Stimulated activated naive CD8-positive, alpha-beta T cell treated with anti-CD3 and anti-CD28 coated beads, Interleukin-15, Interleukin-2, amounts not matched to agents 100 ng/mL and 50 ng/mL, for 24 hours (primary cell): ENCODE measurements around the gene TBX19.

Source experiments
- H3K27ac Mint-ChIP-seq: one replicate; pipeline ENCODE4 v1.8.0; 2021; ENCODE audit warnings: mild to moderate bottlenecking, mixed read lengths
- H3K27me3 Mint-ChIP-seq: one replicate; pipeline ENCODE4 v1.8.0; 2021; ENCODE audit warnings: mixed read lengths
- H3K36me3 Mint-ChIP-seq: one replicate; pipeline ENCODE4 v1.8.0; 2021; ENCODE audit warnings: low read depth, mixed read lengths
- H3K4me1 Mint-ChIP-seq: one replicate; pipeline ENCODE4 v1.8.0; 2021; ENCODE audit warnings: low read depth, mixed read lengths
- H3K4me3 Mint-ChIP-seq: one replicate; pipeline ENCODE4 v1.8.0; 2021; ENCODE audit warnings: mild to moderate bottlenecking, mixed read lengths
- H3K9me3 Mint-ChIP-seq: one replicate; pipeline ENCODE4 v1.8.0; 2021; ENCODE audit warnings: mixed read lengths

The TBX19 gene

DNA sequence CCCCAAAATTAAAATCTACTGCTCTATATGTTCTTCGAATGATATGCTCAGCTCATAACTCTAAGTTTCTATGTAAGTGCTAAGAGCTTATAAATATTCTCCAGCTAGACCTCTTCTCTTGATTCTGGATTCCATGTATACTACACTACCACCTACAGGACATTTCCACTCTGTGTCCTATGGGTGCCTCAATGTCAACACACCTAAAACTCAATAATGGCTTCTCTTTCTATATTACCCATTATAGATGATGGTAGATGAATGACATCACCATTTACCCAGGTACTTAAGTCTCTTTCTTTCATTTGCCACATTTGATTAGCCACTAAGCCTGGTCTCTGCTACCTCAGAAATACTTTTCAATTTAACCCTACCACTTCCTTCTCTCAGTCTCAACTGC, 41.3 kb downstream of the TBX19 start:
- H3K4me3 Mint-ChIP-seq = no peak overlapping the region
- H3K27ac Mint-ChIP-seq = no peak overlapping the region
- peaks cover 4% of the 10 kb centered on the region for H3K4me1 Mint-ChIP-seq
- H3K9me3 Mint-ChIP-seq = peaks cover 3% of the 10 kb centered on the region
- H3K36me3 Mint-ChIP-seq = peaks cover 4% of the 10 kb centered on the region
- no peaks in the 10 kb centered on the region for H3K27me3 Mint-ChIP-seq

DNA sequence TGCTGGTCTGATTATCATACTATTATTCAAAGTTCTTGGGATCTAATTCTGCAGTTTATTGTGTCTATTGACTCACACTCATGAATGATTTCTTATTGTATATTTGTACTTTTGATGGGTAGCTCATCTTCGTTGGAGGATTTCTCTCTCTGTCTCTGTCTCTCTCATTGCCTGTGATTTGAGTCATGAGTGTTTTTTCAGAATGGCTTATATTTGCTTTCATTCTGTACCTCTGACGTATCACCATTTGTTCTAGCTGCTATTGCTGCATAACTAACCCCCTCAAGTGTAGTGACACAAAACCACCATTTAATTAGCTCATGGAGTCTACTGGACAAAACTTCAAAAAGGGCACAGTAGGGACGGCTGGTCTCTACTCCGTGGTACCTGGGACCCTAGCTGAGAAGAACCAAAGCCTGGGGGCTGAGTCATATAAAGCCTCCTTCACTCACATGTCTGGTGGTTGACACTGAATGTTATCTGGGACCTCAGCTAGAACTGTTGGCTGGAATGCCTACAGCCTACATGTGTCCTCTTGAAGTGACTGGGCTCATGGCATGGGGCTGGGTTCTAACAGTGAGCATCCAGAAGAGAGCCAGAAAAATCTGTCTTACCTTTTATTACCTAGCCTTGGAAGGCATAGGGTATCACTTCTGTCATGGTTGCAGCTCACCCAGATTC, 44.2 kb downstream of the TBX19 start:
- no peak overlapping the region for H3K4me3 Mint-ChIP-seq
- H3K36me3 Mint-ChIP-seq = peaks cover 4% of the 10 kb centered on the region
- H3K27me3 Mint-ChIP-seq = no peaks in the 10 kb centered on the region
- peaks cover 4% of the 10 kb centered on the region for H3K4me1 Mint-ChIP-seq
- H3K27ac Mint-ChIP-seq = no peak overlapping the region
- peaks cover 3% of the 10 kb centered on the region for H3K9me3 Mint-ChIP-seq

DNA sequence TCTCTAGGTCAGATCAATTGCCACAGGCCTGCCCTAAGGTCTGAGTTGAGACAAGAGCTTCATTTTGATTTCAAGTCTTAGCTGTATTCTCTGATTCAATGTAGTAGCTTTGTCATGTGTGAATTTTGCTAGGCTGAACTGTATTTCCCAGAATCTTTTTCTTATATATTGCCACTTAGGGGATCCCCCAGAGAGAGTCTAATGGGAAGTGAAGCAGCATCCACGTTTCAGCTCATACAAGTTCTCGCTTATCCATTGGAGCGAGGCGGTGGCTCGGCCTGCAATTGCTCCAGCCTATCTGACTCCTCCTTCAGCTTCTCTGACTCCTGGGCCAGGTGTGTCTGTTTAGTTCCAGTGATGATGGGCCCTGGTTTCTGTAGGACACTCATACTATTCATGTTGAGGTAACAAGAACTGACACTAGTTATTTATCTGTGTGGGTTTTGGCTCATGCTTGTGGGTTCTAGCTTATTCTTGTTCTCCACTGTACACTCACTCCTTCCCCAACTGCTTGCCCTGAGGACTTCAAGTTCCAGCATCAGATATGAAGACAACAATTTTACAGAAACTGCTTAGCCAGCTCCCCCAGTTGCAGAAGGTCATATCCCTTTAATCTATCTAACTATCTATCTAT, 48.2 kb downstream of the TBX19 start:
- Mint-ChIP-seq H3K27ac (no peak overlapping the region), H3K36me3 (peaks cover 4% of the 10 kb centered on the region), H3K4me1 (no peaks in the 10 kb centered on the region), H3K4me3 (no peak overlapping the region), H3K9me3 (peaks cover 3% of the 10 kb centered on the region), H3K27me3 (no peaks in the 10 kb centered on the region)

DNA sequence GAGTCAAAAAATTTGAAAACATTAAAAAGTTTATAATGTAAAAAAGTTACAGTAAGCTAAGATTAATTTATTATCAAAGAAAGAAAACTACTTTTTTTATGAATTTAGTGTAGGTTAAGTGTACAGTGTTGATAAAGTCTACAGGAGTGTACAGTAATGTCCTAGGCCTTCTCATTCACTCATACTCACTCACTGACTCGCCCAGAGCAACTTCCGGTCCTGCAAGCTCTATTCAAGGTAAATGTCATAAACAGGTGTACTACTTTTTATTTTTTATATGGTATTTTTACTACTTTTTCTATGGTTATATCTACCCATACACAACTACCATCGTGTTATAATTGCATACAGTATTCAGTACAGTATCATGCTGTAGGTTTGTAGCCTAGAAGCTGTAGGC, 49.6 kb downstream of the TBX19 start:
- Mint-ChIP-seq H3K27ac (no peak overlapping the region), H3K4me1 (no peaks in the 10 kb centered on the region), H3K27me3 (no peaks in the 10 kb centered on the region), H3K4me3 (no peak overlapping the region), H3K36me3 (no peaks in the 10 kb centered on the region), H3K9me3 (no peaks in the 10 kb centered on the region)

DNA sequence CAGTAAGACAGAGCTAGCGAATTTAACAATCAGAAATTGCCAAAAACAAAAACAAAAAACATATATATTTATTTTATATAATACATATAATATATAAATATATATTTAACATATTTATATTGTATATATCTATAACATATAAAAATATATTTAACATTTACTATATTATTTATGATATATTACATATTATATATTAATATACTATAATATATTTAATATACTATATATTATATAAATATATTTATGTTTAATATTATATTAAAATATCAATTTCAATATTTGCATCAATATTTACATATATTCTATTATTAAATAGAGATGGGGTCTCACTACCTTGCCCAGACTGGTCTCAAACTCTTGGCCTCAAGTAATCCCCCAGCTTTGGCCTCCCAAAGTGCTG, 50.9 kb downstream of the TBX19 start:
- no peak overlapping the region for H3K27ac Mint-ChIP-seq
- H3K27me3 Mint-ChIP-seq = no peaks in the 10 kb centered on the region
- no peaks in the 10 kb centered on the region for H3K9me3 Mint-ChIP-seq
- H3K36me3 Mint-ChIP-seq = no peaks in the 10 kb centered on the region
- H3K4me1 Mint-ChIP-seq = peaks cover 4% of the 10 kb centered on the region
- no peak overlapping the region for H3K4me3 Mint-ChIP-seq

DNA sequence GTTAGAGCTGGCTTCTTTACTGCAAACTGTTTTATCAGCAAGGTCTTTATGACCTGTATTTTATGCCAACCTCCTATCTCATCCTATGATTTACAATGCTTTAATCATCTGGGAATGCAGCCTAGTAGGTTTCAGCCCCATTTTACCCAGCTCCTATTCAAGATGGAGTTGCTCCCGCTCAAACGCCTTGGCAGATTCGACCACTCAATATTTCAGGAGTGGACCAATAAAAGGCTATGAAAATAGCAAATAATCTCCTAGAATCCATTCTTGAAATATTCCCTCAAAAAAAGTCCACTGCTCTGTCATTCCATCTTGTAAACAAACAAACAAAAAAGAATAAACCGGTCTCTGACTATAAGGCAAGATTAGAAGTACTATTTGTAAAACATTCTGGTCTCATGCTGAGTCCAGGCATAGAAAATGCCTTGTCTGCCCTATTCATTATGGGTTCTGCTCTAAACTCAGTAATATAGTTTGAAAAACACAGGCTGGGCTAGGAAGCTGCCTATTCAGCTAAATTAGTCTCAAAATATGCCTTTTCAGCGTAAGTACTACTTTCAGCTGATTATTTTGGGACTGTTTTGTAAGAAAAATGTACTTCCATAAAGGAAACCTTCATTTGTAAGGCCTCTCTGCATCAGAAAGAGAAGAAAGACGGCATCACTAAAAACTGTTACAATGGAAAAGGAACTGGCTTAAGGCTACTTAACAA, 53.0 kb downstream of the TBX19 start:
- no peaks in the 10 kb centered on the region for H3K9me3 Mint-ChIP-seq
- H3K4me1 Mint-ChIP-seq = peaks cover 4% of the 10 kb centered on the region
- H3K27ac Mint-ChIP-seq = no peak overlapping the region
- H3K36me3 Mint-ChIP-seq = no peaks in the 10 kb centered on the region
- no peaks in the 10 kb centered on the region for H3K27me3 Mint-ChIP-seq
- H3K4me3 Mint-ChIP-seq = no peak overlapping the region

DNA sequence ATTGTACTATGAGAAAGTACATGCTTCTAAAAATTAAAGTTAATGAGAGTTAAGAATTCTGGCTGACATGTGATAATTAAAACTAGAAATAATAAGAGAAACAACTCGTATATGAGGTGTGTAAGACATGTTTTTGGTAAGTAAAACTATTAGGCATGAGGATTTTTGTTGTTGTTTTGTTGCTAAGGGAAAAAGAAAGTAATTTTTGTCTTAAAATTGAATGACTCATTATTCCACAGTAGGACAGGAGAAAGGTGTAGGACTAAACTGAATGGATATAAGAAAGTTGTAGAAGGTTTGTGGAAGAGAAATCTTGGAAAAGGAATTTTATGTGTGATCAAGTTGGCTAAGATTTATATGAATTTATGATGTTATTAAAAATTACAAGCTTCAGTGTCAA, 54.8 kb downstream of the TBX19 start:
- Mint-ChIP-seq H3K27ac (no peak overlapping the region), H3K4me1 (peaks cover 8% of the 10 kb centered on the region), H3K4me3 (no peak overlapping the region), H3K27me3 (no peaks in the 10 kb centered on the region), H3K9me3 (no peaks in the 10 kb centered on the region), H3K36me3 (no peaks in the 10 kb centered on the region)

DNA sequence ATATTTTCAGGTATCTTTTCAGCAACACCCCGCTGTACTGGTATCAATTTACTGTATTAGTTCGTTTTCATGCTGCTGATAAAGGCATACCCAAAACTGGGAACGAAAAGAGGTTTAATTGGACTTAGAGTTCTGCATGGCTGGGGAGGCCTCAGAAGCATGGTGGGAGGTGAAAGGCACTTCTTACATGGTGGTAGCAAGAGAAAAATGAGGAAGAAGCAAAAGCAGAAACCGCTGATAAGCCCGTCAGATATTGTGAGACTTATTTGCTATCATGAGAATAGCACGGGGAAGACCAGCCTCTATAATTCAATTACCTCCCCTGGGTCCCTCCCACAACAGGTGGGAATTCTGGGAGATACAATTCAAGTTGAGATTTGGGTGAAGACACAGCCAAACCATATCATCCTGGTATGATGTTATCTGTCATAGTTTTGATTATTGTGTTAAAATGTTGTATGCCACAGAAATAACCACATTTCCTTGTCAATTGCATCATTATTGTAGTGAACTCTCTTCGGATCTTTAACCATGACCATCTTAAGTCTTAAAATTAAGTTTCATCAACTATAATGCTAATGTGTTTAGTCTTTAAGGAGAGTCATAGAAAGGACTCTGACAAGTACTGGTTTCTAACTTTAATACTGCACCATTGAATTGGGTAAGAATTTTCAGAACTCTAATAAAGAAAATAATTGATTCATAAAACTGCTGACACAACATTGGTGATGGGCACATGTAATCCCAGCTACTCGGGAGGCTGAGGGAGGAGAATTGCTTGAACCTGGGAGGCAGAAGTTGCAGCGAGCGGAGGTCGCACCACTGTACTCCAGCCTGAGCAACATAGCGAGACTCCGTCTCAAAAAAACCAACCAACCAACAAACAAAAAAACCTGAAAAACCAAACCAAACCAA, 58.2 kb downstream of the TBX19 start:
- H3K9me3 Mint-ChIP-seq = no peaks in the 10 kb centered on the region
- no peak overlapping the region for H3K4me3 Mint-ChIP-seq
- H3K36me3 Mint-ChIP-seq = no peaks in the 10 kb centered on the region
- no peaks in the 10 kb centered on the region for H3K27me3 Mint-ChIP-seq
- peaks cover 34% of the 10 kb centered on the region for H3K4me1 Mint-ChIP-seq
- H3K27ac Mint-ChIP-seq = no peak overlapping the region

DNA sequence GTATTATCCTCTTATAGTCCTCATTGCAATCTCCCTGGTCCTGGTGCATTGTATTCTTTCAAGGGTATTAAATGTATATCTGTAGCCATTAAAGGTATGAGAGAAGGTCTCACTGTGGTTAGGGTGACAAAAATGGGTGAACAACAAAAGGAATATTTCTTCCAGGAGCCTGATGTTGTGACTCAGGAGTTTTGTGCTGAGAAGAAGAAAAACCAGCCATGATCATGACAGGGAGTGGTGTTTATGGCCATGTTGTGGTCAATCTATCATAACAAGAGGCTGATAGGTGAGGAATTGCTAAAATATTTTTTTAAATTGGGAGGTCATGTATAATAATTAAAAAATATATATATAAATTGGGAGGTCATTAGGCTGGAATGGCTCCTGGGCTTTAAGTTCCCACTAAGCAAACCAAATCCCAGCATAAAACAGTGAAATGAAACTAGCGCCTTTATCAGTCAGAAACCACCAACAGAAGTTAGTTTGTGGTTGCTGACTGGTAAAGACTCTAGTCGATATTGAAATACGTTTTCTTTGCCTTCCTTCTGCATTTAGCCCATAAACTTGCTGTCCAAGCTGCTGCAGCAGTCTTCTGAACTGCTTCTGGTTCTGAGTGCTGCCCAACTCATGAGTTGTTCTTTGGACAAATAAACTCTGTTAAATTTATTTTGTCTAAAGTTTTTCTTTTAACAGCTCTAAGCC, 60.3 kb downstream of the TBX19 start:
- Mint-ChIP-seq H3K4me1 (peaks cover 29% of the 10 kb centered on the region), H3K27me3 (no peaks in the 10 kb centered on the region), H3K36me3 (no peaks in the 10 kb centered on the region), H3K9me3 (no peaks in the 10 kb centered on the region), H3K27ac (peak overlapping the region; percentile 10), H3K4me3 (no peak overlapping the region)

DNA sequence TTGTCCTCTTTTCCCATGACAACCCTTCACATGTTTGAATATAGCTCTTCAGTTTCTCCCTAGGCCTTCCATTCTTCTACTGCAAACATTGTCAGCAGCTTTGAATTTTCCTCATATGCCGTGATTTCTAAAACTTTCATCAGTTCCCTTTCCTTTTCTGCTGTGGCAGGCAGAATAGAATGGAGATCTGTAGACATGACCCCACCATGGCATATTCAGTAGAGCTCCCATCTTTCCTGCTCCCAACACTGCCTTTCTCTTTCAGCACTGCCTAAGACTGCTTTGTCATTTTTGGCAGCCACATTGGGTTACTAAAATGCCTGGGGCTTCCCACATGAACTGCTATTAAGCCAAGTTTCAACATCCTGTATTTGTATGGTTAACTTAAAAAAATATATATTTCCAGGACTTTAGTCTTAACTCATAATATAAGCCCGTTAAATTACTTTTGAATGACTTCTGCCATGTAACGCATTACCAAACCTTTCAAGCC, 60.9 kb downstream of the TBX19 start:
- Mint-ChIP-seq H3K9me3 (no peaks in the 10 kb centered on the region), H3K27ac (no peak overlapping the region), H3K4me1 (peaks cover 29% of the 10 kb centered on the region), H3K4me3 (no peak overlapping the region), H3K36me3 (no peaks in the 10 kb centered on the region), H3K27me3 (no peaks in the 10 kb centered on the region)

DNA sequence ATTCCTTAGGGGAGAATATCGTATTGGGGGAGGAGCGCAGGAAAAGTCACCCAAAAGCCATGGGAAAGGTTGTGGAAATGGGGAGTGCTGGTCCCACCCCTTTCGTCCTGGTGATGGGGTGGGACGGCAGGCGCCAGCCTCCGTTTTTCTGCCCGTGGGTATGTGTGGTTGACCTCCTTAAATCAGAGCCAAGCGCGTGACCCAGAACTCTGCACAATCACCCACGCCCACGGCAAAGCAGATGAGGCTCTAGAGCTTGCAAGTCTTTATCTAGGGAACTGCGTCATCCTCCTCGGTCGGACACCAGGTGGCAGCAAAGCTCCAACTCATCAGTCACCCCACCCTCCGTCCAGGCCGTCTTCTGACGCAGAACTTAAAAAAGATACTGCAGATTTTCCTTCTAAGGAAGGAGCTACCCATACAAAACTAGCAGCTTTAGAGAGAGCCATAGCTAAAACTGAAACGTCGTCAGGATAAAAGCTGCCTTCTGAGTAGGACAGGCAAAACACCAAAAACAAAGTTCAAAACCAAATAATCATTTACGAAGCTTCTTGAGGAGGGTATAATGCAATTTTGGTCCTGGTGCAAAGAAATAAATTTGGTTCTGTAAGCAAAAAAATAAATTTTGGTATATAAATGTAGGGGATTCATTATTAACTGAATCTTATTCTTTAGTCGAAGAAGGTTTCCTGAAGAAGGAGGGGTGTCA, 62.0 kb downstream of the TBX19 start:
- Mint-ChIP-seq H3K27ac (no peak overlapping the region), H3K4me1 (peaks cover 31% of the 10 kb centered on the region), H3K27me3 (no peaks in the 10 kb centered on the region), H3K9me3 (no peaks in the 10 kb centered on the region), H3K4me3 (no peak overlapping the region), H3K36me3 (no peaks in the 10 kb centered on the region)

DNA sequence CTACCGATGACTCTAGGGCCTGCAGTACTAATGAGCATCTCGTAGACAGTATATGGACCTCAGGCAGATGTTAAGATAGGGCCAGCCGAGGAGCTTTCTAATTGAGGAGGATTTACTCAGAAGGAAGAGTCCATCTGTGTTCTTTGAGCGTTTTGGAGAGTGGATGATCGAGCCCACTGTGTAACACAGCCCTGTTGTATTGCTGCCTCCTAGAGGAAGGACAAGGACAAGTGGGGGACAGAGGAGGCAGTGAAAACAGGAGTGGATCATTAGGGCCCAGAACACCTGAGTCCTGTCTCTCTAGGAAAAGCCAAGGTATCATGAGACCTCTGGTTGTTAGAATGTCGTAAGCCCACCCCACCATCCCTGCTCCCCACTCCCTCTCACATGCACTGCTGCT, 62.9 kb downstream of the TBX19 start:
- Mint-ChIP-seq H3K4me1 (peaks cover 40% of the 10 kb centered on the region), H3K4me3 (no peak overlapping the region), H3K9me3 (no peaks in the 10 kb centered on the region), H3K27ac (no peak overlapping the region), H3K27me3 (no peaks in the 10 kb centered on the region), H3K36me3 (no peaks in the 10 kb centered on the region)

DNA sequence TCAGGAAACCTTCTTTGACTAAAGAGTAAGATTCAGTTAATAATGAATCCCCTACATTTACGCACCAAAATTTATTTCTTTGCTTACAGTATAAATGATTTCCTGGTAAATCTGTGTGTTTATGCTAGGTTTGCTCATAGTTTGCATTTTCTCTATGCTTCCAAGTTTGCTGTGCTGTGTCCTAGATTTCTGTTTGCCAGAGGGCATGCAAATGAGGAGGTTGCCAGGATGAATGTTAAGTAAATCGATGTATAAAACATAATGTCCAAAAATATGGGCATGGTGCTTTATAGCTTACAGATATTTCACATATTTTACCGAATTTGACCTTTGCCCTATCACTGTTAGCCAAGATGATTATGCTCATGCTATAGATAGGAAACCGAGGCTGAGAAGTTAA, 63.8 kb downstream of the TBX19 start:
- H3K4me1 Mint-ChIP-seq = peaks cover 40% of the 10 kb centered on the region
- no peaks in the 10 kb centered on the region for H3K9me3 Mint-ChIP-seq
- H3K27ac Mint-ChIP-seq = no peak overlapping the region
- no peak overlapping the region for H3K4me3 Mint-ChIP-seq
- no peaks in the 10 kb centered on the region for H3K36me3 Mint-ChIP-seq
- H3K27me3 Mint-ChIP-seq = no peaks in the 10 kb centered on the region

DNA sequence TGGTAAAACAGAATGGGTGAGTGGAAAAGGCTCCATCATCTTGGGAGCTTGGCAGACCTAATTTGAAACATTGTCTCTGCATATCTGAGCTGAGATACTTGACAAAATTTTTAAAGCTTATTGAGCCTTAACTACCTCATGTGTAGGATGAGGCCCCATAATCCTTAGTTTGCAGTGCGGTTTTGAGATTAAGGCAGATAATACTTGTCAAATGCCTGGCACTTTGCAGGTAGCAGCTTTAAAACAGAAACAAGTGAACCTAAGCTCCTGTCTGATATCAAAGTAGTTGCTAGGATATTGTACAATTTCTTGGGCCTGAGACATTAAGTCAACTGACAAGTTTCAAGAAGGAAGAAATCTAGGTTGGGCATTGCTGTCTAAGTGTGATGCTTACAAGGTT, 65.3 kb downstream of the TBX19 start:
- Mint-ChIP-seq H3K9me3 (no peaks in the 10 kb centered on the region), H3K4me1 (peaks cover 33% of the 10 kb centered on the region), H3K4me3 (no peak overlapping the region), H3K27me3 (no peaks in the 10 kb centered on the region), H3K27ac (no peak overlapping the region), H3K36me3 (no peaks in the 10 kb centered on the region)
